Measurements from ENCODE around the gene IL22RA1.

Gene IL22RA1

DNA sequence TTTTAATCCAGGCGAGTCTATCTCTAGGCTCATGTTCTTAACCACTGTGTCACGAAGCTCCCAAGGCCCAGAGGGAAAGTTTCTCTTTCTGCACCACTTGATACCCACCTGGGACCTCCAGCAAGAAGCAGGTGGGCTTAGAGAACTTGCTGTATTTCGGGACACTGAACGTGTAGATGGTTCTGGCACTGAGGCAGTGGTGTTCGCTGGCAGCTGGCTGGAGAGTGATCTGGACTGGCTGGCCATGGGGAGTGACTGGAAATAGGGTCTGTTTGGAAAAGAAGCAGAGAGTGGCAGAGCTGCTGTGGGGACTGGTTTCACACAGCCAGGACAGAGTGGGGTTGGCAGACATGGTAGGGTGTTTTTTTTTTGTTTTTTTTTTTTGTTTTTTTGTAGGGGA, 16.4 kb upstream of the IL22RA1 start:
- H3K27ac ChIP-seq (ENCODE audit: low read depth, low read length) = no peak overlapping the region
- no peaks in the 10 kb centered on the region for H3K4me1 ChIP-seq (ENCODE audit: control insufficient read depth, insufficient read depth, low read length)
- H3K36me3 ChIP-seq (ENCODE audit: control insufficient read depth, insufficient read depth, low read length) = no peaks in the 10 kb centered on the region
- no peaks in the 10 kb centered on the region for H3K27me3 ChIP-seq (ENCODE audit: control insufficient read depth, insufficient read depth, low read length)
- no peak overlapping the region for H3K9ac ChIP-seq (ENCODE audit: low read length)
- H3K4me3 ChIP-seq (ENCODE audit: low read length) = no peak overlapping the region

GRCh38 chr1:24157918-24158481, 15.1 kb upstream of the IL22RA1 start:
- H3K36me3 ChIP-seq (ENCODE audit: control insufficient read depth, insufficient read depth, low read length) = no peaks in the 10 kb centered on the region
- no peak overlapping the region for H3K9ac ChIP-seq (ENCODE audit: low read length)
- H3K4me1 ChIP-seq (ENCODE audit: control insufficient read depth, insufficient read depth, low read length) = no peaks in the 10 kb centered on the region
- no peak overlapping the region for H3K4me3 ChIP-seq (ENCODE audit: low read length)
- no peak overlapping the region for H3K27ac ChIP-seq (ENCODE audit: low read depth, low read length)
- H3K27me3 ChIP-seq (ENCODE audit: control insufficient read depth, insufficient read depth, low read length) = no peaks in the 10 kb centered on the region

- H3K4me1 ChIP-seq (ENCODE audit: control insufficient read depth, insufficient read depth, low read length) = no peaks in the 10 kb centered on the region
- H3K36me3 ChIP-seq (ENCODE audit: control insufficient read depth, insufficient read depth, low read length) = no peaks in the 10 kb centered on the region
- H3K9ac ChIP-seq (ENCODE audit: low read length) = no peak overlapping the region
- H3K4me3 ChIP-seq (ENCODE audit: low read length) = no peak overlapping the region
- H3K27me3 ChIP-seq (ENCODE audit: control insufficient read depth, insufficient read depth, low read length) = no peaks in the 10 kb centered on the region
- H3K27ac ChIP-seq (ENCODE audit: low read depth, low read length) = no peak overlapping the region
These were observed 13.8 kb upstream of the IL22RA1 start for GRCh38 chr1:24156542-24157260.

- Histone ChIP-seq H3K27ac (ENCODE audit: low read depth, low read length) (no peak overlapping the region), H3K4me3 (ENCODE audit: low read length) (no peak overlapping the region), H3K27me3 (ENCODE audit: control insufficient read depth, insufficient read depth, low read length) (peaks cover under 1% of the 10 kb centered on the region), H3K4me1 (ENCODE audit: control insufficient read depth, insufficient read depth, low read length) (no peaks in the 10 kb centered on the region), H3K36me3 (ENCODE audit: control insufficient read depth, insufficient read depth, low read length) (no peaks in the 10 kb centered on the region), H3K9ac (ENCODE audit: low read length) (no peak overlapping the region)
These were observed 12.3 kb upstream of the IL22RA1 start for GRCh38 chr1:24155011-24155782.

GRCh38 chr1:24154215-24154614, 11.3 kb upstream of the IL22RA1 start:
- Histone ChIP-seq H3K4me3 (ENCODE audit: low read length) (no peak overlapping the region), H3K27ac (ENCODE audit: low read depth, low read length) (no peak overlapping the region), H3K27me3 (ENCODE audit: control insufficient read depth, insufficient read depth, low read length) (peaks cover 3% of the 10 kb centered on the region), H3K9ac (ENCODE audit: low read length) (no peak overlapping the region), H3K4me1 (ENCODE audit: control insufficient read depth, insufficient read depth, low read length) (no peaks in the 10 kb centered on the region), H3K36me3 (ENCODE audit: control insufficient read depth, insufficient read depth, low read length) (no peaks in the 10 kb centered on the region)

DNA sequence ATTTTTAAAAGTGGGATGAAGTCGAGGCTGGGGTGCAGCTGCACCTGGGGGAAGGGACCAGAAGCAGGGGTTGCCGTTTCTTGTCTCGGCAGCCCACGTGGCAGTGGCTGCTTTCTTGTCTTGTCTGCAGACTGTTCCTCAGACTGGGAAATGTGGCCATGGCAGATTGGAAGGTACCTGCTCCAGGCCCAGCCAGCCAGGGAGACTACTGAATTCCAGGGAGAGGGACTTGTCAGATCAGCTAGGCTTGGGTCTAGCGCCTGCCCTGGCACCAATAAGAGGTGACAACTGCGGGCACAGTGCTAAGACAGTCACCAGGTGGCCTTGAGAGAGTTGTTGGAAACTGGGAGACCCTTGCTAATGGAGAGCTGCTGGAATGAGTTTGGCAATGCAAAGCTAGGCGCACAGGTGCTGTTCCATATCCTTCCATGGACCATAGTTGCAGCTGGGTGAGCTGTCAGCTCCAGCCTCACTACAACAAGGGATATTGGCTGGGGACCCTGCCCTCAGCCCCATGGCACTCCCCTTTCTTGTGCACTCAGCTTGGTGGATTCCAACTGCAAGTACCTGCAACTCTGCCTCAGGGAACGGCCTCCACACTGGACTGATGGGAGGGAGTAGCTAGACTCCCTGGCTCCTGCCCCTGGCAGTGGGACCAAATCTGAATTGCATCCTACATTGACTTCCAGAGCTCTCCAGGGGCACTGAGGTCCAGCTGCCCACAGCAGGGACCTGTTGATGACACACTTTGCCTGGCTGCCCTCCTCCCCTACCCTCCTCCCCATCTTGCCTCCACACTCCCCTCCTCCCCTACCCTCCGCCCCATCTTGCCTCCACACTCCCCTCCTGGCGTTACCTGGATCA, 9.9 kb upstream of the IL22RA1 start:
- Histone ChIP-seq H3K4me3 (ENCODE audit: low read length) (no peak overlapping the region), H3K9ac (ENCODE audit: low read length) (no peak overlapping the region), H3K27ac (ENCODE audit: low read depth, low read length) (no peak overlapping the region), H3K36me3 (ENCODE audit: control insufficient read depth, insufficient read depth, low read length) (no peaks in the 10 kb centered on the region), H3K27me3 (ENCODE audit: control insufficient read depth, insufficient read depth, low read length) (peaks cover 3% of the 10 kb centered on the region), H3K4me1 (ENCODE audit: control insufficient read depth, insufficient read depth, low read length) (no peaks in the 10 kb centered on the region)

- peak overlapping the region; percentile 42 for H3K4me3 ChIP-seq (ENCODE audit: low read length)
- no peak overlapping the region for H3K27ac ChIP-seq (ENCODE audit: low read depth, low read length)
- H3K36me3 ChIP-seq (ENCODE audit: control insufficient read depth, insufficient read depth, low read length) = no peaks in the 10 kb centered on the region
- H3K9ac ChIP-seq (ENCODE audit: low read length) = no peak overlapping the region
- H3K4me1 ChIP-seq (ENCODE audit: control insufficient read depth, insufficient read depth, low read length) = no peaks in the 10 kb centered on the region
- H3K27me3 ChIP-seq (ENCODE audit: control insufficient read depth, insufficient read depth, low read length) = peaks cover 3% of the 10 kb centered on the region
These were observed 8.2 kb upstream of the IL22RA1 start for GRCh38 chr1:24151175-24151533.

GRCh38 chr1:24150234-24151174, 7.6 kb upstream of the IL22RA1 start:
- Histone ChIP-seq H3K36me3 (ENCODE audit: control insufficient read depth, insufficient read depth, low read length) (no peaks in the 10 kb centered on the region), H3K9ac (ENCODE audit: low read length) (no peak overlapping the region), H3K27ac (ENCODE audit: low read depth, low read length) (no peak overlapping the region), H3K4me3 (ENCODE audit: low read length) (peak overlapping the region; percentile 42), H3K27me3 (ENCODE audit: control insufficient read depth, insufficient read depth, low read length) (peaks cover 3% of the 10 kb centered on the region), H3K4me1 (ENCODE audit: control insufficient read depth, insufficient read depth, low read length) (no peaks in the 10 kb centered on the region)

DNA sequence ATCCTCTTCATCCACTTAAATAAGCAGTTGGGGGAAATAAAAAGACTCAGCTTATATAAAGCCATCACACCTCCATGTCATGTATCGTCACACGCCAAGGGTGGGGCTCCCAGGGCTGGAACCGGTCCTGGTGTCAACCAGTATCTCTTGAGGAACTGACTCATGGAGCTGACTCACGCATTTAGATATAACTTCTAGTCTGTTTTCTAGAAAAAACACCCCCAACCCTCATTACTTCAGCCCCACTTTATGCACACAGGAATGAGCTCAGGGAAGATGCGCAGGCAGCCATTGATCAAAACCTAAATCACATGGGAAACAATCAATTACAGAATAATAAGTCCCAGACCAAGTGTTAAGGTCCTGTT, 6.9 kb upstream of the IL22RA1 start:
- Histone ChIP-seq H3K27me3 (ENCODE audit: control insufficient read depth, insufficient read depth, low read length) (peaks cover 3% of the 10 kb centered on the region), H3K4me3 (ENCODE audit: low read length) (no peak overlapping the region), H3K36me3 (ENCODE audit: control insufficient read depth, insufficient read depth, low read length) (no peaks in the 10 kb centered on the region), H3K4me1 (ENCODE audit: control insufficient read depth, insufficient read depth, low read length) (no peaks in the 10 kb centered on the region), H3K9ac (ENCODE audit: low read length) (no peak overlapping the region), H3K27ac (ENCODE audit: low read depth, low read length) (no peak overlapping the region)

DNA sequence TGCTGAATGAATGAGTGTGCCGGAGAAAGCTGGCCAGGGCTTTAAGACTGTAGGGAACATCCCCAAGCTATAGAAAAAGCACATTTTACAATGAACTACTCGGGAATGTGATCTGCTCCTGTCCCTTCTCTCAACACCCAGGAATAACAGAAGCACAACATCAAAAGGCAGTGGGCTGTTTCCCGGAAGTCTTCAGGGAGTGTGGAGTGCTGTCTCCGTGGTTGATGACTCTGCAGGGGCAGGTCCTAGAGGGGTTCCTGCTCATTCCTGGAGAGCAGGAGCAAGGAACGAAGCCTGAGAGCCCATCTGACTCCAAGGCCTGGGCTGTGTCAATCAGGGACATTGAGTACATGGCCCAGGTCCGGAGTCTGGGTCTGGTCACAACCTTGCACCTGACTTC, 4.9 kb upstream of the IL22RA1 start:
- Histone ChIP-seq H3K4me1 (ENCODE audit: control insufficient read depth, insufficient read depth, low read length) (no peaks in the 10 kb centered on the region), H3K9ac (ENCODE audit: low read length) (no peak overlapping the region), H3K36me3 (ENCODE audit: control insufficient read depth, insufficient read depth, low read length) (no peaks in the 10 kb centered on the region), H3K4me3 (ENCODE audit: low read length) (no peak overlapping the region), H3K27ac (ENCODE audit: low read depth, low read length) (no peak overlapping the region), H3K27me3 (ENCODE audit: control insufficient read depth, insufficient read depth, low read length) (peaks cover 3% of the 10 kb centered on the region)

DNA sequence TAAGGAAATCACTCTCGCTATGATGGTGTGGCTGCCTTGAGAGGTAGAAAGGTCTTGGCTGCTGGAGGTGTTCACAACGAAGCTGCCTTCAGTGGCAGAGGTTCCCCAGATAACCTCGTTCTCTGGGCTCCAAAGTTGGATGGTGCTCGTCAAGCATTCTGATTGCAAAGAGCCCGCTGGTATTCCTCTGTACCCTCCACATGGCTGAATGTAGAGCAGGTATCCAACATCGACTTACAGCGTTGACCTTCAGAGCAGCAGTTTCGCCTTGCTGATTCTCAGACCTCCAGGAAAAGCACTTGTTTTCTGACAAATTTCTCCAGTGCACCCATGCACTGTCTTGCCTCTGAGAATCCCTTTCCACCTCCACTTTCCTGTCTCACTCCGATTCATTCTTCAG, 4.3 kb upstream of the IL22RA1 start:
- H3K27me3 ChIP-seq (ENCODE audit: control insufficient read depth, insufficient read depth, low read length) = peaks cover 3% of the 10 kb centered on the region
- H3K4me3 ChIP-seq (ENCODE audit: low read length) = no peak overlapping the region
- no peak overlapping the region for H3K9ac ChIP-seq (ENCODE audit: low read length)

More for the DNA sequence above, 4.3 kb upstream of the IL22RA1 start:
- Histone ChIP-seq H3K36me3 (ENCODE audit: control insufficient read depth, insufficient read depth, low read length) (no peaks in the 10 kb centered on the region), H3K27ac (ENCODE audit: low read depth, low read length) (no peak overlapping the region), H3K4me1 (ENCODE audit: control insufficient read depth, insufficient read depth, low read length) (no peaks in the 10 kb centered on the region)
